Amygdala (tissue), 56 donors: ENCODE measurements around the gene TMIGD2.
"Not testable (repeated sequence)": the region's sequence is repeated elsewhere in the genome, so short reads cannot be mapped to it uniquely, and the experiment has no call there.

Experiments
- DNase-seq, 56 donors: peaks; one replicate each; lab custom pipeline; 2025; lab: John Stamatoyannopoulos, UW

Gene TMIGD2

GRCh38 chr19:4298810-4299550 is 3.2 kb downstream of the TMIGD2 start:
- no peak for DNase-seq

GRCh38 chr19:4297901-4298809 is 4.0 kb downstream of the TMIGD2 start:
- DNase-seq, result no peak

GRCh38 chr19:4295972-4296771 is 6.0 kb downstream of the TMIGD2 start:
- DNase-seq, result peak in 52 of 56 donors; percentile 4 to 87 (median 65)

- no peak for DNase-seq
Measured at GRCh38 chr19:4294389-4294788, 7.8 kb downstream of the TMIGD2 start.

- DNase-seq, result no peak
Measured at GRCh38 chr19:4292515-4292914, 9.7 kb downstream of the TMIGD2 start.

GRCh38 chr19:4291184-4291732 is 10.9 kb downstream of the TMIGD2 start:
- DNase-seq, result no peak

GRCh38 chr19:4288091-4288777 is 14.0 kb downstream of the TMIGD2 start:
- DNase-seq, result no peak

- DNase-seq, result not testable (repeated sequence)
Measured at GRCh38 chr19:4286141-4286540, 16.0 kb downstream of the TMIGD2 start.

GRCh38 chr19:4284974-4285373 is 17.2 kb downstream of the TMIGD2 start:
- DNase-seq, result no peak

- no peak for DNase-seq
Measured at GRCh38 chr19:4284176-4284958, 17.8 kb downstream of the TMIGD2 start.

GRCh38 chr19:4279530-4280422 is 22.4 kb downstream of the TMIGD2 start:
- DNase-seq, result no peak

GRCh38 chr19:4279267-4279529 is 23.0 kb downstream of the TMIGD2 start:
- no peak for DNase-seq

- DNase-seq, result peak in 3 of 56 donors; percentile 16 to 28 (median 22)
Measured at GRCh38 chr19:4278419-4279266, 23.5 kb downstream of the TMIGD2 start, which contains the start of gene SHD. Gene SHD, plus strand, starts transcription at chr19:4279266. Its CDS starts 798 bp downstream, at chr19:4280064.

GRCh38 chr19:4278010-4278409 is 24.2 kb downstream of the TMIGD2 start:
- no peak for DNase-seq

- DNase-seq, result no peak
Measured at GRCh38 chr19:4277191-4277696, 24.9 kb downstream of the TMIGD2 start.

GRCh38 chr19:4274321-4274686 is 27.9 kb downstream of the TMIGD2 start:
- DNase-seq, result not testable (repeated sequence)

- no peak for DNase-seq
Measured at GRCh38 chr19:4272894-4273293, 29.3 kb downstream of the TMIGD2 start.
